PFSK-1 (cell line): ENCODE measurements around the gene H1-8.

Experiments used
- FOXP2 ChIP-seq: optimal IDR thresholded peaks from 2 replicates; pipeline ENCODE3; 2011; ENCODE audit warnings: borderline replicate concordance, control low read depth, inconsistent platforms; ENCODE audit not compliant: insufficient read depth; ENCODE audit errors: extremely low read length, extremely low read depth
- POLR2AphosphoS5 ChIP-seq: IDR thresholded peaks from 2 replicates; pipeline ENCODE4 v1.6.1; 2012; ENCODE audit warnings: low read depth, mild to moderate bottlenecking, control low read depth, low read length, moderate library complexity
- REST ChIP-seq, 2 experiments: IDR thresholded peaks; 2 replicates each; pipeline versions ENCODE4 v1.6.1 to v1.8.0; 2011 to 2012; ENCODE audit warnings: low read depth in 2 of 2, low read length in 2 of 2, control low read depth in 1 of 2, inconsistent platforms in 1 of 2, mild to moderate bottlenecking in 1 of 2, moderate library complexity in 1 of 2; ENCODE audit not compliant: insufficient read depth in 1 of 2
- SIN3A ChIP-seq: IDR thresholded peaks from 2 replicates; pipeline ENCODE4 v1.6.1; 2012; ENCODE audit warnings: mild to moderate bottlenecking, low read length, moderate library complexity, borderline replicate concordance; ENCODE audit not compliant: insufficient read depth
- TAF1 ChIP-seq: IDR thresholded peaks from 2 replicates; pipeline ENCODE4 v1.6.1; 2012; ENCODE audit warnings: low read length, control low read depth, borderline replicate concordance; ENCODE audit not compliant: insufficient read depth

- TF ChIP-seq POLR2AphosphoS5 (no peak), REST (IDR thresholded peaks at IDR 0.05; ENCODE audit: insufficient read depth in 1 of 2, low read depth in 2 of 2, low read length in 2 of 2) (no peak), TAF1 (no peak), SIN3A (no peak), FOXP2 (no peak)
Observed at GRCh38 chr3:129505341-129505740, 37.6 kb upstream of the H1-8 start.
